Left cardiac atrium (tissue), 4 donors: Measurements from ENCODE around the gene ZNF772. TPM values are rescaled to one million over a fixed set of nuclear protein-coding genes. Genes with fewer than 3 reads are reported as not detected.
A peak's percentile ranks its signal among the peaks of the same experiment; 100 is the strongest.

Experiments
- ATAC-seq, 2 donors: fragments of 200-7000 bp; cut with Tn5 transposase; one replicate each; pipeline ENCODE4 v1.9.1; 2020; ENCODE audit warnings: mild to moderate bottlenecking in 2 of 2, moderate library complexity in 2 of 2
- DNase-seq: peaks from one replicate; pipeline ENCODE4 v3.0.0-alpha.2; 2020
- intact Hi-C, 2 donors: fragments of 100-400 bp; cut with DNase I; formaldehyde crosslinking; loops; one replicate each; pipeline versions ENCODE4 v1.14.1 to v1.15.1; 2022 to 2023
- total RNA-seq, 2 donors: library from RNA; stranded (reverse); fragmentation: NEBNext Ultra II Directional; extraction: Animal tissue kit (Norgen Biotek cat#: 25700); gene quantifications; one replicate each; pipeline ENCODE4 v1.2.1, GENCODE V29; 2021
- donor health status: DM: no; HTN: yes; CAD: no.
- donor health status: DM: no; HTN: yes; CAD: no; lungs with severe emphysema.
- donor health status: DM: yes; HTN: yes; CAD: no.
- donor health status: Dilated cardiomyopathy.

ZNF772 gene
- total RNA-seq, 2 donors from 2014 or later, result 13.3 to 19.7 TPM

DNA sequence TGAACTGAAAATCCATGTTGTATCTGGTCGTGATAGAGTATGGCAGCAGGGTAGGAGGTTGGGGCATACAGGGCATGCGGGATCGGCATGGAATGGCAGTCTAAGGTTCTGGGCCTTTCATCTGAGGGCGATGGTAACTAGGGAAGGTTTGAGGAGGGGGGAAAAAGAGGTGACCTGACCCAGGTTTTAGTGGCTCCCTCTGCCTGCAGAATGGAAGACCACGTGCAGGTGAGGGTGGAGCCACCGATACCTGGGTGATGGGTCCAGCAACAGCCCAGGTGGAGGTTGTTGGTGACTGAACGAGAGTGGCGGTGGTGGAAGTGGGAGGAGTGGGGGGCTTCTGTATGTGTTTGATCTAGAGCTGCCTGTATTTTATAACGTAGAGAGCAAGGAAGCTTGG is 38.4 kb downstream of the ZNF772 start:
- intact Hi-C loops, result loop anchor here in 1 of 2 donors (10.0 kb wide), 1 partner anchor 126 kb away; no protein-coding TSS in a partner anchor
- ATAC-seq (no peak), DNase-seq (no peak)

DNA sequence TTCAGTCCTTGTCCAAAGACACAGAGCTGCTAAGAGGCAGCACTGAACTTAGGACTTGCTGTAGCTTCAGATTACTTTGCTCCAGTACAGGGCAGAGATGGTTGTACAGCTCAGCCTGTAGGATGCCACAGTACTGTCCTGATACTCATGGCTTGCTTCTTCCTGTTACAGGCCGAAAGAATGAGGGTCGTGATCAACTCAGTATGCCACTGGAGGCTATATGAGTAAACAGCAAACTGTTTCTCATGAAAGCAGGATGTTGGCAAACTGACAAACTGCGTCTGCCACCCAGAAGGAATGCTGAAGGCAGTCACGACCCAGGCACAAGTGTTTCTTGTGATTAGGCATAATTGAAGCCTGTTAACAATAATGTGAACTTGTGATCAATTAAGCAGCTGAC is 39.4 kb downstream of the ZNF772 start:
- intact Hi-C loops, result loop anchor here in 1 of 2 donors (10.0 kb wide), 1 partner anchor 127 kb away; no protein-coding TSS in a partner anchor
- no peak for DNase-seq
- ATAC-seq, result no peak

DNA sequence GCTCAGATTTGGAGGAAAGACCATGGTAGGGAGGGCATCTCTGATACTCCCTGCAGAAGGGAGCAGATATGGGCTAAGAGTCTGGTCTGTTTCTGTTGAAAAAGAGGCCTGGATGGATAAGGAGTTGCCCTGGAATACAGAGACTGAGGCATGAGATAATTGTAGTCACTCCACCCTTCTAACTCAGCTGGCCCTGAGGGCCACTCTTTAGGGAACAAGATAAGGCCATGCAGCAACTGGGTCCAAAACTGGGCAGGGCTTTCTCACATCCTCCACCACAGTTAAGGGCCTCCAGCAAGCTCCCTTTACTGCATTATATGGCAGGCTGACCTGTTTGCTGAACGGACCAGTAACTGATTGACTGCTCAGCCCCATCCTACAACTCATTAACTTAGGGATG is 40.9 kb downstream of the ZNF772 start:
- ATAC-seq (no peak), DNase-seq (no peak)
- intact Hi-C loops, result loop anchor here in 1 of 2 donors (10.0 kb wide), 1 partner anchor 128 kb away; no protein-coding TSS in a partner anchor

DNA sequence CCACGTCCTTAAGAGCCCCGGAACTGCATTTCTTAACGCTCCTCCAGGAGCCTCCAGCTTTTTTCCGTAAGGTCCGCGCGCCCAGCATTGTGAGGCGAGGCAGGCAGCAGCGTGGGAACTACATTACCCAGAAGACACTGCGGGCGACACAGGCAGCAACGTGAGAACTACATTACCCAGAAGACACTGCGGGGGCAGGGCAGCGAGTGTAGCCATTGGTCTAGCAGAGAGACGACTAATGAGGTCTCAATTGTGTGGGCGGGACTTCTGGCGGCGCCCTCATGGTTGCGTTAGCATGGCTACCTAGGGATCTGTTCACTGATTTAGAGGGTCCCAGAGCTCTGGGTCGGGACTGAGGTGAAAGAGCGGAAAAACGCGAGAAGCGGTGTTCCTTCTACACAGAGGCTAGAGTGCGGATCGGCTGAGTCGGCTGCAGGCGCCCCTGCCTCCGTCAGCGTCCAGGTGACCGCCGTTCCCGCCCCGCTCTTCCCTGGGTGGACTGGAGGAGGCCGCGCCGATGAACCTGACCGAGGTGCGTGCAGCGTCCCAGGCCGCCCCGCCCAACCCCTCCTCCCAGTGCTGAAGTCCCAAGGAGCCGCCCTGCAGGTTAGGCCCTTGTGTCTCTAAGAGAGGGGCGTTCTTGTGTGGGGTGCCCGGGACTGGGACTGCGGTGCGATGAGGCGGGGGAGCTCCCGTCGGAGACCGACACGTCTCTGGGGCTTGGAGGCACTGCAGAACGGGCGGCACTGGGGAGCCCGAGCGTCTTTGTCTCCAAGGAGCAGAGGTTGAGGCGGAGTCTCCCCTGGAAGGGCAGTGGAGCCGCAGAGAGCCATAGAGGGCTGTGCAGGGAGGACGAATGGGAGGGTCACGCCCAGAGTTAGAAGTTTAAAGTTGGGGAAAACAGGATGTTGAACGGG is 42.0 kb downstream of the ZNF772 start, which contains the start of gene ZNF749:
TSS of gene ZNF749 (plus strand) at position 264 of the 917 bp plus-strand sequence. CDS start at position 518, 254 bp downstream.
- peak; percentile 100 for ATAC-seq
- DNase-seq, result peak; percentile 99
- intact Hi-C loops, result loop anchor here in 1 of 2 donors (10.0 kb wide), 1 partner anchor 129 kb away; no protein-coding TSS in a partner anchor

DNA sequence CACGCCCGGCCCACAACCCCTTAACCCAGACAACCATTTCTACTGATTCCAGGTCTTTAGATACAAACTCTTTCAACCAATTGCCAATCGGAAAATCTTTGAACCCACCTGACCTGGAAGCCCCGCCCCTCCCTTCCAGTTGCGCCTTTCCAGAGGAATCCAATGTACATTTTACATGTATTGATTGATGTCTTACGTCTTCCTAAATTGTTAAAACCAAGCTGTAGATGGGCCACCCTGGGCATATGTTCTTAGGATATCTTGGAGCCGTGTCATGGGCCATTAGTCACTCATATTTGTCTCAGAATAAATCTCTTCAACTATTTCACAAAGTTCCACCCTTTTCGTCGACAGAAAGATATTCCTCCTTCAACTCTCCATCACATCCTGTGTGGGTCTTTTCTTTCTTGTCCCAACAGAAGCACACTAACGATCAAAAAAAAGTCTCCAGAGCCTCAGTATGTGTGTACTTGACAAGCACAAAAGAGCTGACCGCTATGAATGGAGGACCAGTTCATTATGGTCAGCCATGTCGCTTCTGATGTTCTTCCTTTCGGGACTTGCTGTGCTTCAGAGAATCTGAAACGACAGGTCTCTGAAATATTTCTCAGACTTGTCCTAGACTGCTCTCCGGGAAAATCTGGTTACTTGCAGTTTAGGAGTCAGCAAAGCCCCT is 42.8 kb downstream of the ZNF772 start:
- DNase-seq (no peak), ATAC-seq (peak; percentile 2 to 13)
- intact Hi-C loops, result loop anchor here in 1 of 2 donors (10.0 kb wide), 1 partner anchor 130 kb away; no protein-coding TSS in a partner anchor

DNA sequence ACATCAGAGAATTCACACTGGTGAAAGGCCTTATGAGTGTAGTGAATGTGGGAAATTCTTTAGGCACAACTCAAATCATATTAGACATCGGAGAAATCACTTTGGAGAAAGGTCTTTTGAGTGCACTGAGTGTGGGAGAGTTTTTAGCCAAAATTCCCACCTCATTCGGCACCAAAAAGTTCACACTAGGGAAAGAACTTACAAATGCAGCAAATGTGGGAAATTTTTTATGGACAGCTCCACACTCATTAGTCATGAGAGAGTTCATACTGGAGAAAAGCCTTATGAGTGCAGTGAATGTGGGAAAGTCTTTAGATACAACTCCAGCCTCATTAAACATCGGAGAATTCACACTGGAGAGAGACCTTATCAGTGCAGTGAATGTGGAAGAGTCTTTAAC is 56.3 kb downstream of the ZNF772 start:
- intact Hi-C loops, result no loop called here
- DNase-seq (no peak), ATAC-seq (no peak)

DNA sequence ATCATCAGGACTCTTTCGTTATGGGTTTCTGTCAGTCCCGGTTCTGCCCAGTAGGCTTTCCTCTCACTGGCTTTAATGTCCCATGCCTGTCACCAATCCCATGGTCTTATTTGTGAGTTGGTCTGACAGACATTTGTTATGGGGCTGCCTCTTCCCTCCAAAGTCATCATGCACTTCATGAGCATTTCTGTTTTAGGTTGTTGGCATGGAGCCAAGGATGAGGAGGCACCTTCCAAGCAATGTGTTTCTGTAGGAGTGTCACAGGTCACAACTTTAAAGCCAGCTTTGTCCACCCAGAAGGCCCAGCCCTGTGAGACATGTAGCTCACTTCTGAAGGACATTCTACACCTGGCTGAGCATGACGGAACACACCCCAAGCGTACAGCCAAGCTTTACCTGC is 57.9 kb downstream of the ZNF772 start:
- intact Hi-C loops, result no loop called here
- no peak for DNase-seq
- ATAC-seq, result no peak

Other genes starting within 250 kb of the ZNF772 start
- 1 to 10 TPM in 1 of 2 donors, under 1 TPM in 1; 0.94 to 1.0 TPM for gene AURKC, start 246.5 kb downstream of the ZNF772 start, total RNA-seq
- gene ZNF805, start 236.9 kb downstream of the ZNF772 start, total RNA-seq, result 10 to 100 TPM in 1 of 2 donors, 1 to 10 TPM in 1; 9.2 to 13.9 TPM
- gene ZNF460, start 197.1 kb downstream of the ZNF772 start, total RNA-seq, result 10 to 100 TPM; 32.7 to 46.9 TPM
- gene ZNF543, start 157.1 kb downstream of the ZNF772 start, total RNA-seq, result 1 to 10 TPM; 5.5 to 7.7 TPM
- gene ZNF304, start 126.3 kb downstream of the ZNF772 start, total RNA-seq, result 10 to 100 TPM in 1 of 2 donors, 1 to 10 TPM in 1; 7.2 to 12.9 TPM
- 10 to 100 TPM; 10.9 to 13.9 TPM for gene TRAPPC2B, start 114.0 kb downstream of the ZNF772 start, total RNA-seq
- gene ZNF547, start 114.0 kb downstream of the ZNF772 start, total RNA-seq, result 1 to 10 TPM; 3.6 to 4.4 TPM
- 10 to 100 TPM; 16.4 to 20.6 TPM for gene ZNF548, start 87.7 kb downstream of the ZNF772 start, total RNA-seq
- gene ZNF17, start 66.4 kb downstream of the ZNF772 start, total RNA-seq, result 10 to 100 TPM in 1 of 2 donors, 1 to 10 TPM in 1; 8.7 to 13.8 TPM
- gene ZNF749, start 42.2 kb downstream of the ZNF772 start, total RNA-seq, result 1 to 10 TPM; 3.0 to 7.1 TPM
- 1 to 10 TPM; 2.3 to 3.0 TPM for gene VN1R1, start 20.4 kb downstream of the ZNF772 start, total RNA-seq
- gene ZNF419, start 10.2 kb upstream of the ZNF772 start, total RNA-seq, result 1 to 10 TPM; 7.2 to 10.0 TPM
- gene ZNF773, start 22.4 kb upstream of the ZNF772 start, total RNA-seq, result 1 to 10 TPM; 5.3 to 7.9 TPM
- 1 to 10 TPM; 3.4 to 4.4 TPM for gene ZNF549, start 49.8 kb upstream of the ZNF772 start, total RNA-seq
- gene ZNF550, start 82.3 kb upstream of the ZNF772 start, total RNA-seq, result 1 to 10 TPM; 6.4 to 9.0 TPM
- 1 to 10 TPM; 4.6 to 5.5 TPM for gene ZNF416, start 101.3 kb upstream of the ZNF772 start, total RNA-seq
- gene ZIK1, start 106.6 kb upstream of the ZNF772 start, total RNA-seq, result 1 to 10 TPM; 4.1 to 5.2 TPM
- 1 to 10 TPM; 3.7 to 5.3 TPM for gene ZNF530, start 122.3 kb upstream of the ZNF772 start, total RNA-seq
- gene ZNF134, start 136.7 kb upstream of the ZNF772 start, total RNA-seq, result 10 to 100 TPM; 14.2 to 16.2 TPM
- 10 to 100 TPM in 1 of 2 donors, 1 to 10 TPM in 1; 9.5 to 11.1 TPM for gene ZNF211, start 155.6 kb upstream of the ZNF772 start, total RNA-seq
- gene ZSCAN4, start 191.4 kb upstream of the ZNF772 start, total RNA-seq, result under 1 TPM in 1 of 2 donors, not detected in 1; 0.13 TPM
- gene ZNF551, start 204.4 kb upstream of the ZNF772 start, total RNA-seq, result 1 to 10 TPM; 4.2 to 6.4 TPM
- 1 to 10 TPM; 3.4 to 6.1 TPM for gene ZNF154, start 231.6 kb upstream of the ZNF772 start, total RNA-seq